HepG2 (cell line): ENCODE measurements around the gene POLH. TPM values are rescaled to one million over a fixed set of nuclear protein-coding genes. Genes with fewer than 3 reads are reported as not detected.
A peak's percentile ranks its signal among the peaks of the same experiment; 100 is the strongest.

Experiments used
- ARID3A ChIP-seq: IDR thresholded peaks from 2 replicates; pipeline ENCODE4 v1.6.1; 2012; ENCODE audit warnings: low read depth, low read length, improper control_type of control experiment
- CC2D1A ChIP-seq: sonication (generic); formaldehyde crosslinking; IDR thresholded peaks from 2 replicates; pipeline ENCODE4 v1.8.1; 2023; ENCODE audit warnings: mild to moderate bottlenecking, missing genetic modification reagents
- FUBP1 ChIP-seq: sonication (generic); formaldehyde crosslinking; IDR thresholded peaks from 2 replicates; pipeline ENCODE4 v1.5.1; 2020; ENCODE audit warnings: missing genetic modification reagents, mild to moderate bottlenecking, borderline replicate concordance
- GTF3A ChIP-seq: sonication (generic); formaldehyde crosslinking; conservative IDR thresholded peaks from 2 replicates; pipeline ENCODE4 v1.4.0; 2020; ENCODE audit warnings: mild to moderate bottlenecking, missing genetic modification reagents
- HDAC1 ChIP-seq: sonication (generic); formaldehyde crosslinking; IDR thresholded peaks from 2 replicates; pipeline ENCODE4 v1.5.1; 2020; ENCODE audit warnings: mild to moderate bottlenecking, missing genetic modification reagents
- IRF9 ChIP-seq: sonication (generic); formaldehyde crosslinking; IDR thresholded peaks from 2 replicates; pipeline ENCODE4 v1.8.0; 2022; ENCODE audit warnings: missing genetic modification reagents, mild to moderate bottlenecking, borderline replicate concordance
- PATZ1 ChIP-seq: sonication (generic); formaldehyde crosslinking; IDR thresholded peaks from 2 replicates; pipeline ENCODE4 v1.4.0; 2020; ENCODE audit warnings: missing genetic modification reagents
- SIN3A ChIP-seq: IDR thresholded peaks from 2 replicates; pipeline ENCODE4 v1.6.1; 2011; ENCODE audit warnings: low read depth, mild to moderate bottlenecking, control low read depth, low read length, borderline replicate concordance
- ZFY ChIP-seq: sonication (generic); formaldehyde crosslinking; IDR thresholded peaks from 2 replicates; pipeline ENCODE4 v1.4.0; 2020; ENCODE audit warnings: missing genetic modification reagents
- ZKSCAN5 ChIP-seq: sonication (generic); formaldehyde crosslinking; IDR thresholded peaks from 2 replicates; pipeline ENCODE4 v1.5.1; 2020; ENCODE audit warnings: mild to moderate bottlenecking, missing genetic modification reagents
- ZNF407 ChIP-seq: sonication (generic); formaldehyde crosslinking; IDR thresholded peaks from one replicate; pipeline ENCODE4 v1.5.1; 2020; ENCODE audit warnings: mild to moderate bottlenecking, missing genetic modification reagents; ENCODE audit errors: not compliant biosample characterization
- ZNF816 ChIP-seq: sonication (generic); formaldehyde crosslinking; IDR thresholded peaks from 2 replicates; pipeline ENCODE4 v1.8.0; 2022; ENCODE audit warnings: missing genetic modification reagents, mild to moderate bottlenecking, borderline replicate concordance
- polyA plus RNA-seq, 8 experiments: library from polyadenylated mRNA; depleted of rRNA in 3 of 8; stranded (reverse) in 7 of 8; unstranded in 1 of 8; fragments of >200 nt; fragmentation: Illumina TruSeq in 4 of 8; extraction: Trizol in 4 of 8; gene quantifications; 2 replicates each; pipeline versions ENCODE4 v1.2.1 to v1.2.3, GENCODE V29; 2011 to 2016; ENCODE audit warnings: low read depth in 4 of 8, missing spikeins in 1 of 8, mixed read lengths in 1 of 8; ENCODE audit not compliant: insufficient read depth in 1 of 8
- total RNA-seq, 5 experiments: library from RNA; depleted of rRNA; stranded (reverse); fragments of >200 nt; fragmentation: Illumina TruSeq; extraction: Trizol; gene quantifications; 2 replicates each; pipeline ENCODE4 v1.2.3, GENCODE V29; 2016; ENCODE audit warnings: low read depth in 1 of 5

Gene POLH
- total and polyA plus RNA-seq, 2 of the 13 experiments (the other 11 are each of a cell fraction or from before 2014, with no cell fraction given): 11.6 to 25.0 TPM

GRCh38 chr6:43628393-43629103 is 52.6 kb downstream of the POLH start (continued):
- no peak for TF ChIP-seq ZNF407 (CRISPR knock-in tag)
- TF ChIP-seq ZFY (CRISPR knock-in tag): no peak
- TF ChIP-seq IRF9 (CRISPR knock-in tag): peak; percentile 62; the same call in 1 of the 2 replicates
- TF ChIP-seq PATZ1: peak; percentile 25; the same call in 1 of the 2 replicates
- TF ChIP-seq CC2D1A: no peak
- TF ChIP-seq FUBP1 (CRISPR knock-in tag): no peak
- no peak for TF ChIP-seq ZNF816 (CRISPR knock-in tag)
- no peak for TF ChIP-seq ZKSCAN5 (CRISPR knock-in tag)
- TF ChIP-seq ARID3A: no peak
- TF ChIP-seq GTF3A: no peak
- 0 out of 2 replicates have a peak, but pooled peaks have one; percentile 20 for TF ChIP-seq HDAC1
- peak; percentile 45; the same call in 1 of the 2 replicates for TF ChIP-seq SIN3A
